Measurements from ENCODE around the gene ARHGEF4. TPM values are rescaled to one million over a fixed set of nuclear protein-coding genes. Genes with fewer than 3 reads are reported as not detected.

ARHGEF4 gene
- total RNA-seq, 1 experiment from 2014 or later, result 12.6 TPM

GRCh38 chr2:131011486-131011885 is 174.8 kb downstream of the ARHGEF4 start:
- H3K27me3 ChIP-seq (ENCODE audit: insufficient read depth, low read length), result no peaks in the 10 kb centered on the region
- H3K4ac ChIP-seq (ENCODE audit: low read depth, low read length), result no peak overlapping the region
- H3K79me1 ChIP-seq (ENCODE audit: insufficient read depth, low read depth, low read length, poor library complexity, severe bottlenecking), result no peaks in the 10 kb centered on the region
- no peak overlapping the region for H3K14ac ChIP-seq (ENCODE audit: insufficient read depth, low read length)
- no peak overlapping the region for H2AK5ac ChIP-seq (ENCODE audit: insufficient read length, low read length)
- Mint-ChIP-seq H3K27ac (no peak overlapping the region), H3K4me3 (no peak overlapping the region), H3K27me3 (ENCODE audit: low read depth) (no peaks in the 10 kb centered on the region; the same call in 1 of the 2 replicates), H3K4me1 (peaks cover 6 to 7% of the 10 kb centered on the region in 2 experiments), H3K9me3 (no peaks in the 10 kb centered on the region), H3K36me3 (ENCODE audit: insufficient read depth in 1 of 3, low read depth in 3 of 3) (no peaks in the 10 kb centered on the region; a peak in 1 of 7 replicates)
- no peaks in the 10 kb centered on the region for H4K20me1 ChIP-seq (ENCODE audit: control insufficient read depth, insufficient read depth, insufficient read length)
- no peak overlapping the region for H3K56ac ChIP-seq (ENCODE audit: insufficient read length, low read depth, low read length)
- no peak overlapping the region for H2BK5ac ChIP-seq (ENCODE audit: insufficient read length, low read length)
- H3K27ac ChIP-seq (ENCODE audit: insufficient read length, low read depth, low read length), result no peak overlapping the region
- no peak overlapping the region for H4K8ac ChIP-seq (replicated peaks; ENCODE audit: insufficient read length, low read depth, low read length)
- no peak overlapping the region for H3K9ac ChIP-seq (ENCODE audit: extremely low read depth, insufficient read length, low read length)
- H3K9me3 ChIP-seq (ENCODE audit: control insufficient read depth, low read depth, low read length), result no peaks in the 10 kb centered on the region
- H2BK15ac ChIP-seq (ENCODE audit: low read depth, low read length), result no peak overlapping the region
- H3K79me2 ChIP-seq (ENCODE audit: insufficient read depth, low read length), result no peaks in the 10 kb centered on the region
- no peaks in the 10 kb centered on the region; the same call in 1 of the 2 replicates for H3K4me1 ChIP-seq (ENCODE audit: insufficient read depth, low read length)
- no peak for TF ChIP-seq CTCF (conservative IDR thresholded peaks at IDR 0.05)
- no peak for DNase-seq
- no peak overlapping the region for H2BK12ac ChIP-seq (ENCODE audit: insufficient read length, low read depth, low read length)
- H3K4me2 ChIP-seq (ENCODE audit: insufficient read depth, insufficient read length, low read length), result no peak overlapping the region
- H4K91ac ChIP-seq (ENCODE audit: insufficient read length, low read depth, low read length), result no peak overlapping the region
- no peaks in the 10 kb centered on the region for H3K23me2 ChIP-seq (ENCODE audit: insufficient read length, low read depth, low read length, poor library complexity, severe bottlenecking)
- no peak overlapping the region for H2AFZ ChIP-seq (ENCODE audit: low read length)
- no peak overlapping the region for H4K5ac ChIP-seq (ENCODE audit: insufficient read length, low read depth, low read length)
- H3K18ac ChIP-seq (ENCODE audit: insufficient read length, low read depth, low read length), result no peak overlapping the region
- no peak overlapping the region for H2BK20ac ChIP-seq (ENCODE audit: low read depth, low read length, poor library complexity, severe bottlenecking)
- no peak overlapping the region for H3K23ac ChIP-seq (ENCODE audit: insufficient read length, low read depth, low read length)
- H2BK120ac ChIP-seq (ENCODE audit: low read depth, low read length, poor library complexity, severe bottlenecking), result no peak overlapping the region
- no peak overlapping the region for H3T11ph ChIP-seq (ENCODE audit: low read length)
- WGBS (ENCODE audit: extremely low coverage, insufficient read length, low lambda C conversion rate), result no CpG with 5 or more reads among the region's 7 CpGs
